ENCODE measurements around the gene SELENOO. TPM values are rescaled to one million over a fixed set of nuclear protein-coding genes. Genes with fewer than 3 reads are reported as not detected.

Gene SELENOO
- total RNA-seq, 1 experiment from 2014 or later, result 27.0 TPM

- Mint-ChIP-seq H3K27me3 (ENCODE audit: low read depth) (no peaks in the 10 kb centered on the region; the same call in 1 of the 2 replicates), H3K27ac (no peak overlapping the region), H3K36me3 (no peaks in the 10 kb centered on the region), H3K4me3 (no peak overlapping the region), H3K9me3 (no peaks in the 10 kb centered on the region), H3K4me1 (peaks cover 4% of the 10 kb centered on the region; the same call in 1 of the 2 replicates)
- TF ChIP-seq FOXP1 (CRISPR knock-in tag; IDR thresholded peaks at IDR 0.05; ENCODE audit: borderline replicate concordance) (no peak), USF1 (CRISPR knock-in tag; IDR thresholded peaks at IDR 0.05) (no peak), ZBTB43 (CRISPR knock-in tag; IDR thresholded peaks at IDR 0.05) (no peak), CDX4 (CRISPR knock-in tag; IDR thresholded peaks at IDR 0.05; ENCODE audit: borderline replicate concordance) (no peak), MYBL2 (CRISPR knock-in tag; IDR thresholded peaks at IDR 0.05) (no peak), FOXP4 (CRISPR knock-in tag; IDR thresholded peaks at IDR 0.05) (no peak), KAT7 (CRISPR knock-in tag; IDR thresholded peaks at IDR 0.05; ENCODE audit: borderline replicate concordance) (no peak), SMAD4 (CRISPR knock-in tag; IDR thresholded peaks at IDR 0.05) (no peak), NFYB (CRISPR knock-in tag; conservative IDR thresholded peaks at IDR 0.05; ENCODE audit: low read depth) (no peak), ZNF396 (CRISPR knock-in tag; IDR thresholded peaks at IDR 0.05; ENCODE audit: borderline replicate concordance) (no peak), GTF2I (CRISPR knock-in tag; conservative IDR thresholded peaks at IDR 0.05) (no peak), CTCF (IDR thresholded peaks at IDR 0.05) (no peak), NR1H2 (CRISPR knock-in tag; IDR thresholded peaks at IDR 0.05) (no peak), TEAD4 (CRISPR knock-in tag; IDR thresholded peaks at IDR 0.05) (no peak), HMGA2 (CRISPR knock-in tag; IDR thresholded peaks at IDR 0.05) (no peak), ERG (CRISPR knock-in tag; IDR thresholded peaks at IDR 0.05) (no peak), ZSCAN18 (CRISPR knock-in tag; IDR thresholded peaks at IDR 0.05) (no peak)
- ChIA-PET CTCF (interaction anchor here (0.6 to 3.4 kb wide), 17 partner anchors 9 to 272 kb away, joined by 3 to 22 read pairs (median 4); partner anchors contain the start of genes DENND6B, MAPK12 and SCO2), POLR2A (interaction anchor here (1.0 kb wide), 1 partner anchor 14 kb away, joined by 4 read pairs; no protein-coding TSS in a partner anchor)
- no peak for ATAC-seq
- DNase-seq (ENCODE audit: low spot score), result no peak
Measured at GRCh38 chr22:50253046-50253915, 52.5 kb downstream of the SELENOO start.

Measured in WTC11 (cell line).